Nucleus accumbens (tissue), 56 donors: Measurements from ENCODE around the gene ABCB7.
A peak's percentile ranks its signal among the peaks of the same experiment; 100 is the strongest.
"Not testable (repeated sequence)": the region's sequence is repeated elsewhere in the genome, so short reads cannot be mapped to it uniquely, and the experiment has no call there.

Experiments used
- DNase-seq, 56 donors: peaks; one replicate each; lab custom pipeline; 2025; lab: John Stamatoyannopoulos, UW

The ABCB7 gene

DNA sequence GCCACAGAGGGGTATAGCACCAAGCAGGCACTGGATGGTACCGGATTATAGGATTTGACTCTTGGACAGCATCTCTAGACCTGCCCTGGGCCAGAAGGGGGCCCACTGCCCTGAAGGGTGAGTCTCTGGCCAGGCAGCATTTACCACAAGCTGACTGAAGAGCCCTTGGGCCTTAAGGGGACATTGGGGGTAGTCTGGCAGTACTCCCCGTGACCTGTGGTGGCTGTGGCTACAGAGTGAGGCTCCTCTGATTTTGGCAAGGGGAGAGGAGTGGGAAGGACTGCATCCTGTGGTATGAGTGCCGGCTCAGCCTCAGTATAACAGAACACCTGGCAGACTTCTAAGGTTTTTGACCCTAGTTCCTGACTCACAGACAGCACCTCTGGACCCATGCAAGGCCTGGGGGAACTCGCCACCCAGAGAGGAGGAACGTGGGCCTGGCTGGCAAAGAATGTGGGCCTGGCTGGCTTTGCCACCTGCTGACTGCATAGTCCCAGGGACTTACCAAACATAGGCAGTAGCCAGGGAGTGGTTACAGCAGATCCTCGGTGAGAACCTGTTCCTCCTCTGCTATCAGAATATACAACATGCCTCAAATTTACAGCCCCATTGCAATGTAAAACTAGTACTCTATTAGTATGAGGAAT, 48.1 kb downstream of the ABCB7 start:
- DNase-seq: no peak

DNA sequence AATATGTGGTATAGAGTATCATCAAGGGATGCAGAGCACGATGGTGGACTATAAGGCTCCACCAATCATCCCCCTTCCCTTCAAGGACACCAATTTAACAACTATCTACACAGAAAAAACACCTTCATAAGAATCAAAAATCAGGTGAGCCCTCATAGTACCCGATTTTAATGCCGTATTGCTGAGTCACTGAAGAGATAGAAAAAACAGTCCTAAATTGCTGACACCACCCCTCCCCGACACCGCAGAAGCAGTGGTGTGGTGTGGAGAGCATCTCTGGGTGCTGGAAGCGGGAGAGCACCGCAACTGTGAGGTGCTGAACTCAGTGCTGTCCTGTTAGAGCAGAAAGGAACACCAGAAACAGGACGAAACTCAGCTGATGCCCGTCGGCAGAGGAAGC, 49.3 kb downstream of the ABCB7 start:
- peak in 1 of 56 donors; percentile 0 for DNase-seq

DNA sequence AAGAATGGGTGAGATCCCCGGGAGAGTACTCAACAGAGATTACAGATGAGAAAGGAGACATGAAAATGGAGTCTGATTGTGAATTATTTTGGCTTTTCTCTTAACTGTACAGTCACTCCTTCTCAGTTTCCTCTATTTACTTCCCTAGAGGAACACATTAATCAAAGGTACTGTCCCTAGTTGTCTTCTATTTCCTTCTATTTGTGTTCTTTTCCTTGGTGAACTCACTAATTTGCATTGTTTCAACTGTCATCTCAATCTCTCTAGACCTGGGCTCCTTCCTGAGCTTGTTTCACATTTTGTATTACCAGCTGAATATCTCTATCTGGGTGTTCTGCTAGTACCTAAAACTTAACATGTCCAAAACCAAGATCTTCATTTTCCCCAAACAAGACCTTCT, 59.8 kb downstream of the ABCB7 start:
- no peak for DNase-seq

DNA sequence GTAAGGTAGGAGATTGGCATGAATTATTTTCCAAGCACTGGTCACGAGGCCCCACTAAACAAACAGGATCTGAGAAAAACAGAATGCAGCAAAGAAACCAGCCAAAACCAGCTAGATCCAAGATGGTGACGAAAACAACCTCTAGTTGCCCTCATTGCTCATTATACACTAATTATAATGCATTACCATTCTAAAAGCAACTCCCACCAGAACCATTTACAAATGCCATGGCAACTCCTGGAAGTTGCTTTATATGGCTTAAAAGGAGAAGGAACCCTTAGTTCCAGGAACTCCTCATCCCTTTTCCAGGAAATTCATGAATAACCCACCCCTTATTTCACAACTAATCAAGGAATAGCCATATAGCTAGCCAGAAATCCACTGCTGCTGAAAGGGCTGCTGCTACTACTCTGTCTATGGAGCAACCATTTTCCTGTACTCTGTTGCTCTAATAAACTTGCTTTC, 69.3 kb downstream of the ABCB7 start:
- DNase-seq: peak in 2 of 56 donors; percentile 0 to 6

DNA sequence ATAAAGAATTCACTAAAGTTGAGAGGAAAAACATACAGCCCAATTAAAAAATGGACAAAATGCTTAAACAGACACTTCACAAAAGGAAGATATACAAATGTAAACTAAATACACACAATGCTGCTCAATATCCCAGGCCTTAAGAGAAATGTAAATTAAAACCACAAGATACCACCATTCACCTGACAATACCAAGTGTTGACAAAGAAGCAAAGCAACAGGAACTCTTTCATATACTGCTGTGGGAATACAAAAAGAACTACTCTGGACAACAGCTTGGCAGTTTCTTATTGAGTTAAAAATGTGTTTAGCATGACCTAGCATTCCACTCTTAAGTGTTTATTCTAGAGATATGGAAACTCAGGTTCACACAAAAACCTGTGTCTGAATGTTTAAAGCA, 71.3 kb downstream of the ABCB7 start:
- no peak for DNase-seq

DNA sequence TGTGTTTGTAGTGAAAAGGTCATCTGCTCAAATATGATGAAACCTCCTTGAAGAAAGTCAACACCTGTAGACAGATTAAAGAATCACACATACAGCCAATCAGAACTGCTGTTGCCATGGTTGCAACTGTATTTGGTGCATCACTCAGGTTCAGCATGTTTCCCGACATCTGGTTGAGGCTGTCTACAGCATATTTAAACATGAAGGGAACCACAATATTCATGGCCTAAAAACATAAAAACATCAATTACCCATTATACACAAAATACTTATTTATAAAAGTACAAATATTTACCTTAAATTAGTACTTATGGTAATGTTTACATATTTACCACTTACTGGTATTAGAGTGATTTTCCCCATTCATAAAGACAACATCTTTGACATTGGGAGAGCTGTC, 79.7 kb downstream of the ABCB7 start:
- DNase-seq: no peak

DNA sequence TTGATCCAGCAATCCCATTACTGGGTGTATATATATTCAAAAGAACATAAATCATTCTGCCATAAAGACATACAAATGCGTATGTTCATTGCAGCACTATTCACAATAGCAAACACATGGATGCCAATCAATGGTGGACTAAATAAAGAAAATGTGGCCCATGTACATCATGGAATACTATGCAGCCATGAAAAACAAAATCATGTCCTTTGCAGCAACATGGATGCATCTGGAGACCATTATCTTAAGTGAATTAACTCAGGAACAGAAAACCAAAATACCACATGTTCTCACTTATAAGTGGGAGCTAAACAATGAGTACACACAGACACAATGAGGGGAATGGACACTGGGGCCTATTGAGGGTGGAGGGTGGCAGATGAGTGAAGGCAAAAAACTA, 81.6 kb downstream of the ABCB7 start:
- DNase-seq: no peak

DNA sequence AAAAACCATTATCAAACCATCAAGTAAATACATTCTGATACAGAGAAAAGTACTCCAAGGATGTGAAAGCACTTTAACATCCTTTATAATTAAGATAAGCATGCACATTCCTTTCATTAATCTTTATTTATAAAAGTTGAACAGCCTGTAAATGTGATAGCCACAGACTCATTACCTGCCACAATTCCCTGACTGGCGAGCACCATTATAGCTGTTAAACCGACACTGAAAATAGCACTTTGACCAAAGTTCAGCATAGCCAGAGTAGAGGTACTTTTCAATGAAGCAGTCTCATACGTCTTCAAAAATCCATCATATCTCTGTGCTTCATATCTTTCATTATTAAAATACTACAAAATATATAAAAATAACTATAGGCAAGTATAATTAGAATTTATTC, 84.7 kb downstream of the ABCB7 start:
- DNase-seq: no peak

DNA sequence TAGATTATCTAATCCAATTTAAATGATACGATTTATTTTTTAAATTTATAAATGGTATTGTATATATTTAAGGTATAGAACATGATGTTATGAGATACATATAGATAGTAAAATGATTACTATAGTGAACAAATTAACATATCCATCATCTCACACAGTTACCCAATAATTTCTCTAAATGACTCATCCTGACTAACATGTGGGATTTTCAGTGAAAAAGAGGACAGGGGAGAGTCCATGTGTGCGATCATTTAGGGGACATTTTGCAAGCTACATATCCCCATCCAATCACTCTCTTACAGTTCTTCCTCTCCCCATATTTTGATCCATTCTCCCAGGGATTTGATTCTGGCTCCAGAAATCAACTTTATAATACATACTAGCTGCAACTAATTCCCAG, 88.2 kb downstream of the ABCB7 start:
- no peak for DNase-seq

DNA sequence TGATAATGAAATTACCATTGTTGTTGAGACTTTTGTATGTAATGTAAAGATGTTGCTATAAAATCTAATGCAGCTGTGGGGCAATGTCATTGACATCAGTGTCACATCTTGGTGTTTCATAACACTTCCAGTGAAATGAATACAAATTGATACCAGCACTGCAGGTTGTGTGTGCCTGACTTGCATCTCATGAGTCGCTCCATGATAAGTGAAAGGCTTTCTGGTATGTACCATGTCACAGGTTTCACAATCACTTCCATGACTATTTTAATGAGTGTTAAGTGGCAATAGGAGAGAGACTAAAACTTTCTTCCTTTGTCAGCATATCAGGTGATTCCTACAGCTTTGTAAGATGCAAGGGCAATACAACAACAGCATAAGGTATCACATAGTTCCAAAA, 94.4 kb downstream of the ABCB7 start:
- DNase-seq: no peak

DNA sequence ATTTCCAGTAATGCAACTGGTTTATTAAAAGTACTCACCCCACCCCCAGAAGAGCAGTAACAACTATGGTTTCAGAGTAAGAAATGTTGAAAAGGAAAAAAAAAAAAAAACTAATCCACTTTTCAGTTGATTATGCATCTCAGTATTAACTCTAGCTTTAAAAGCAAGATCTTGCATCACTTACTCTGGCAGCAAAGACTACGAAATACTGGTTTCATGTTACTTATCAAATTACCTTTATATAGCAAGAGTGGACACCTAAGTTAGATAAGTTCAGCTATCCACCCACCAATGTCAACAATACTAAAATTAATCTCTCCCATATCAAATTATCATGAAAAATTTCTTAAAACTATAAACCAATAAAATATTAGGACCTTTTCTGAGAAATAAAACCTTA, 105.0 kb downstream of the ABCB7 start:
- DNase-seq: no peak

DNA sequence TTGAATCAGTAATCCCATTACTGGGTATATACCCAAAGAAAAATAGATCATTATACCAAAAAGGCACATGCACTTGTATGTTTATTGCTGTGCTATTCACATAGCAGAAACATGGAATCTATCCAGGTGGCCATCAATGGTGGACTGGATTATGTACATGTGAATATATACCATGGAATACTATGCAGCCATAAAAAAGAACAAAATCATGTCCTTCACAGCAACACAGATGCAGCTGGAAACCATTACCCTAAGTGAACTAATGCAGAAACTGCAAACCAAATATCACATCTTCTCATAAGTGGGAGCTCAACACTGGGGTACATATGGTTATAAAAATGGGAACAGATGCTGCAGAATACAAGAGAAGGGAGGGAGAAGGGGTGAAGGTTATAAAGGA, 110.7 kb downstream of the ABCB7 start:
- no peak for DNase-seq

DNA sequence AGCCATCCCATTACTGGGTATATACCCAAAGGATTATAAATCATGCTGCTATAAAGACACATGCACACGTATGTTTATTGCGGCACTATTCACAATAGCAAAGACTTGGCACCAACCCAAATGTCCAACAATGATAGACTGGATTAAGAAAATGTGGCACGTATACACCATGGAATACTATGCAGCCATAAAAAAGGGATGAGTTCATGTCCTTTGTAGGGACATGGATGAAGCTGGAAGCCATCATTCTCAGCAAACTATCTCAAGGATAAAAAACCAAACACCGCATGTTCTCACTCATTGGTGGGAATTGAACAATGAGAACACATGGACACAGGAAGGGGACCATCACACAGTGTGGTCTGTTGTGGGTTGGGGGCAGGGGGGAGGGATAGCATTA, 111.9 kb downstream of the ABCB7 start:
- DNase-seq: not testable (repeated sequence)

DNA sequence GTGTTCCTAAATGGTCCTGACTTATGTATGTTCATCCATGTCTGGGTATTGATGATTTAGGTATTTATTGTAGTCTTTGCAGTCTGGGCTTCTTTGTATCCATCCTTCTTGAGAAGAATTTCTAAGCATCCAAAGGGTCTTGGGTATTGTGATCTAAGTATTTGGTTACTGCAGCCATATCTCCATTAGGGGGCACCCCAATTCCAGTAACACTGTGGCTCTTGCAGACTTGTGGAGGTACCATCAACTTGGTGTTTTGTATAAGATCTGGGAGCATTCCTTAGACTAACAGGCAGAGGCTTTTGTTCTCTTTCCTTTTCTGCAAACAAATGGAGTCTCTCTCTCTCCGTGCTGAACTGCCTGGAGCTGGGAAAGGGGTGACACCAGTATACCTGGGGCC, 117.2 kb downstream of the ABCB7 start:
- DNase-seq: peak in 1 of 56 donors; percentile 0
